G401.6 (cell line): Measurements from ENCODE around the gene PSMD1.

Experiments used
- FAIRE-seq: peaks from 2 replicates; lab custom pipeline; 2012; peaks lifted over from hg19 to GRCh38; lab: Jason Lieb, UNC

Gene PSMD1

GRCh38 chr2:231036131-231036530 lies 20.5 kb upstream of the PSMD1 start:
- no peak for FAIRE-seq

- no peak for FAIRE-seq
Observed at GRCh38 chr2:231036578-231037106, 20.0 kb upstream of the PSMD1 start.

GRCh38 chr2:231037202-231037730 lies 19.4 kb upstream of the PSMD1 start, which contains the start of gene C2orf72:
TSS of gene C2orf72 (plus strand) at chr2:231037523. CDS start at chr2:231037566, 43 bp downstream.
- FAIRE-seq: no peak

- no peak for FAIRE-seq
Observed at GRCh38 chr2:231037731-231038482, 18.8 kb upstream of the PSMD1 start.

GRCh38 chr2:231038483-231039293 lies 18.0 kb upstream of the PSMD1 start:
- no peak for FAIRE-seq

GRCh38 chr2:231039294-231039664 lies 17.4 kb upstream of the PSMD1 start:
- FAIRE-seq: no peak

GRCh38 chr2:231039821-231040364 lies 16.8 kb upstream of the PSMD1 start:
- no peak for FAIRE-seq

GRCh38 chr2:231041061-231041689 lies 15.5 kb upstream of the PSMD1 start:
- no peak for FAIRE-seq

- FAIRE-seq: no peak
Observed at GRCh38 chr2:231043796-231044195, 12.9 kb upstream of the PSMD1 start.

- no peak for FAIRE-seq
Observed at GRCh38 chr2:231046916-231047273, 9.8 kb upstream of the PSMD1 start.

GRCh38 chr2:231047274-231047922 lies 9.3 kb upstream of the PSMD1 start:
- FAIRE-seq: no peak

- FAIRE-seq: no peak
Observed at GRCh38 chr2:231047923-231048915, 8.4 kb upstream of the PSMD1 start.

- FAIRE-seq: no peak
Observed at GRCh38 chr2:231049286-231050017, 7.2 kb upstream of the PSMD1 start.

- FAIRE-seq: no peak
Observed at GRCh38 chr2:231050018-231050901, 6.4 kb upstream of the PSMD1 start.

GRCh38 chr2:231051116-231051515 lies 5.6 kb upstream of the PSMD1 start:
- FAIRE-seq: no peak

- FAIRE-seq: peak; percentile 21
Observed at GRCh38 chr2:231052494-231053451, 3.9 kb upstream of the PSMD1 start.

GRCh38 chr2:231053846-231054245 lies 2.8 kb upstream of the PSMD1 start:
- no peak for FAIRE-seq

GRCh38 chr2:231057590-231057989 lies 923 bp downstream of the PSMD1 start:
- no peak for FAIRE-seq
